Stimulated activated effector memory CD8-positive, alpha-beta T cell treated with anti-CD3 and anti-CD28 coated beads, Interleukin-12 subunit alpha, Interleukin-12 subunit beta, amount 100 ng/mL, for 72 hours (primary cell): ENCODE results near the gene TMEM238.

Source experiments
- ATAC-seq: fragments of 150-1000 bp; cut with Tn5 transposase; 2 replicates; pipeline ENCODE4 v1.10.0; 2021
- DNase-seq, 2 donors: peaks; one replicate each; pipeline ENCODE4 v3.0.0; 2021 to 2022; ENCODE audit warnings: low spot score in 2 of 2
- H3K27ac Mint-ChIP-seq: one replicate; pipeline ENCODE4 v1.8.0; 2022; ENCODE audit warnings: mild to moderate bottlenecking, mixed read lengths
- H3K36me3 Mint-ChIP-seq: one replicate; pipeline ENCODE4 v1.8.0; 2022; ENCODE audit warnings: mild to moderate bottlenecking, mixed read lengths
- H3K4me1 Mint-ChIP-seq: one replicate; pipeline ENCODE4 v1.8.0; 2022; ENCODE audit warnings: mixed read lengths
- H3K4me3 Mint-ChIP-seq: one replicate; pipeline ENCODE4 v1.8.0; 2022; ENCODE audit warnings: mild to moderate bottlenecking, mixed read lengths
- H3K9me3 Mint-ChIP-seq: one replicate; pipeline ENCODE4 v1.8.0; 2022; ENCODE audit warnings: mixed read lengths

TMEM238 gene

DNA sequence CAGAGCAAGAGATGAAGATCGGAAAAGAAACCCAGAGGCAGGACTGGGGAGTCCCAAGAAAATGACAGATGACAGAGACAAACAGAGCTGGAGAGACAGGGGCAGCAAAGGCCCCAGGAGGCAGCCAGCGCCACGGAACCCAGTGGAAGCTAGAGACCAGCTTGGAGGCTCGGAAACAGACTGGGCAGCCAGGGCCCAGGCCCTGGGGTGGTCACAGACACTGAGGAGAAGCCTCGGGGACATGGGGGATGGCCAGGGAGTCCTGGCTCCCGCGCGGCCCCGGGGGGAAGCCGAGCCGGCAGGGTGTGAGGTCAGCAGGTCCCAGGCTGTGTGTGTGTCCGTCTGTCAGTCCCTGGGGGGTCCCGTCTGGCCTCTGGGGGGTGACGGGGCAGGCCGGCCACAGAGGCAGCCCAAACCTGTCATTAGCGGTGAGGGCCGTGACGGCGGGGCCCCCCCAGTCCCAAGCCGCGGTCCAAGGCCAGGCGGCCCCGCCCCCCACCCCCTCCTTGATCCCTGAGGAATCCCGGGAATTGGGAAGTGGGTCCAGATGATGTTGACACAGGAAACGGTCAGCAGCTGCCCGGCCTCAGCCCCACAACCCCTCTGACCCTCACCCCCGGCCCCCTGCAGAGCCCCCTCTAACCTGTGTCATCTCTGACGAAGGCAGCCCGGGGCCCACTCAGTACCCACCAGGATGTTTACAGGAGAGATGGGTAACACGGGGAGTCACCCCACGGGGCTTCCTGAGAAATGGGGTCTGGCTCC is 9.9 kb downstream of the TMEM238 start:
- ATAC-seq (no peak), DNase-seq (no peak)
- no peaks in the 10 kb centered on the region for H3K9me3 Mint-ChIP-seq
- H3K4me3 Mint-ChIP-seq = no peak overlapping the region
- H3K4me1 Mint-ChIP-seq = peaks cover 15% of the 10 kb centered on the region
- H3K27ac Mint-ChIP-seq = no peak overlapping the region
- peaks cover under 1% of the 10 kb centered on the region for H3K36me3 Mint-ChIP-seq

DNA sequence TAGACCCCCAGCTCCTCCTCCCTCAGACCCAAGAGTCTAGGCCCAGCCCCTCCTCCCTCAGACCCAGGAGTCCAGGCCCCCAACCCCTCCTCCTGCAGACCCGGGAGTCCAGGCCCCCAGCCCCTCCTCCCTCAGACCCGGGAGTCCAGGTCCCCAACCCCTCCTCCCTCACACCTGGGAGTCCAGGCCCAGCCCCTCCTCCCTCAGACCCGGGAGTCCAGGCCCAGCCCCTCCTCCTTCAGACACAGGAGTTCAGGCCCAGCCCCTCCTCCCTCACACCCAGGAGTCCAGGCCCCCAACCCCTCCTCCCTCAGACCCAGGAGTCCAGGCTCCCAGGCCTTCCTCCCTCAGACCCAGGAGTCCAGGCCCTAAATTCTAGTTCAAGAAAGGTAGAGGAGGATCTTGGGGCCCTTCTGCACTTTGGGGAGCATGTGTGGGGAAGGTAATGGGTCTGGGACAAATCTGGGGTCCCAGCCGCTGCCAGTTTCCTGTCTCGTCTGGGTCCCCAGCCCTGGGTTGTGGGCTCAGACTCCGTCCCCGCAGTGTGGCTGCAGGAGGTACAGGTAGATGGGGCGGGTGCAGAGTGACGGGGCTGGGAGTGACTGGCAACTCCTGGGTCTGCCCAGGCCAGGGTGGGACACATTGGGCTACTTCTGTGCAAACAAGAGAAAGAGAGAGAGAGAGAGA is 10.6 kb downstream of the TMEM238 start:
- Mint-ChIP-seq H3K4me1 (peaks cover 14% of the 10 kb centered on the region), H3K9me3 (no peaks in the 10 kb centered on the region), H3K4me3 (no peak overlapping the region), H3K27ac (no peak overlapping the region), H3K36me3 (no peaks in the 10 kb centered on the region)
- no peak for DNase-seq
- ATAC-seq = no peak

DNA sequence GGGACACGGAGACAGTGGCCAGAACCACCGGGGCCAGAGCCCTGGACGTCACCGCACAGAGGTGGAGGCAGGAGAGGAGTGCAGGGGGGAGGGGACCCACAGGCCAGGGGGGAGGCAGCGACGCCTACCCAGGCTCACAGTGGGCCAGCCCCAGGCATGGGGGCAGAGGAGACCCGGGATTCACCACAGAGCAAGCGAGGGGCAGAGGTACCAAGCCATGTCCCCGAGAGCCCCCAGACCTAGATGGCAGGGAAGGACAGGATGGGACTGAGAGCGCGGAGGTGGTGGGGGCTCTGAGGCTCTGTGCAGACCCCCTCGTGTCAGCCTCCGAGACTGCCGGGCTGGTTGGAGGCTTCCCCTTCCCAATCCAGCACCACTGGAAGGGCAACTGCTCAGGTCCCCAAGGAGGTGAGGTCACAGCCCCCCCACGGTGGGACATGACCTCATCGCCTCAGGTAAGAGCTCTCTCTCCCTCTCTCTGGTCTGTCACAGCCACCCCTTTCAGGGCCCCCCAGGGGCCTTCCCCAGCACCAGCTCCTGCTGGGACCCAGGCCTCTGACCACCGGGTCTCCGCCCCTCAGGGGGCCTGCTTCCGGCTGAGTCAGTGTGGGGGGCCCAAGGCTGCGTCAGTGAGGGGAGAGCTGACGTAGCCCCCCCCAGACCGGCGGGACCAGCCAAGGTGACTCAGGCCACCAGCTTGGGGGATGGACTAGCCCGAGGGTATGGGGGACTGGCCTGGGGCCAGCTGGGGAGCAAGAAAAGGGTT is 11.6 kb downstream of the TMEM238 start:
- Mint-ChIP-seq H3K4me1 (peaks cover 14% of the 10 kb centered on the region), H3K36me3 (no peaks in the 10 kb centered on the region), H3K4me3 (no peak overlapping the region), H3K9me3 (no peaks in the 10 kb centered on the region), H3K27ac (no peak overlapping the region)
- no peak for DNase-seq
- peak; percentile 62 for ATAC-seq

DNA sequence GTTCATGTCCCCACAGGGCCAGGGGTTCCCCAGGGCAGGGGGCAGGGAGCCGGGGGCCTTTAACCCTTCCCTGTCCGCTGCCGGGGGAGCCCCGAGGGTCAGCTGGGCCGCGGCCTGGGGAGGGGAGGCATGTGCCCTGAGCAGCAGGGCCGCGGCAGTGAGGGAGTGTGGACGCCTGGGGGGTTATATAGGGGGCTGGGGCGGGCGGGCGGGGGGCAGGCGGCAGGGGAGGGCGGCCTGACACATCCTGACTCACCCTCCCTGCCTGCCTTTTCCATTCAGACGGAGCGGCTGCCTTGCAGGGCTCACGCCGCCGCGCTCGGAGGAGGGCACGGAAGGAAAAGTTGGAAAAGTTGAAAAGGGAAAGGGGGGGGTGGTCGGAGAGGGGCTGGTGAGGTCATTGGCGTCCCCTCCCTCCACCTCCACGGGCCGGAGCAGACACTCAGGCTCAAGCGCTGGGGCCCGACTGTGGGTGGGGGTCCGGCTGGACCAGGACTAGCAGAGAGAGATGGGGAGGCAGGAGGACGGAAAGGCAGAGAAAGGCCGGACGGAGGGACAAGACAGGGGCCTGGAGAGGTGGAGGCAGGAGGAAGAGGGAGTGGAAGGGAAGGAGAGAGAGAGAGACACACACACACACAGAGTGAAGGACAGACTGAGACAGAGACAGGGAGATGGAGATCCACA is 13.6 kb downstream of the TMEM238 start, which contains the start of gene IL11:
Gene IL11, minus strand, starts transcription at position 159 of the 684 bp plus-strand sequence. Its CDS starts 153 bp downstream, at position 6.
- Mint-ChIP-seq H3K4me3 (peak within 1 kb of the TSS; percentile 74), H3K36me3 (no peaks in the 10 kb centered on the region), H3K9me3 (no peaks in the 10 kb centered on the region), H3K4me1 (peaks cover 14% of the 10 kb centered on the region), H3K27ac (peak within 1 kb of the TSS; percentile 63)
- DNase-seq (no peak), ATAC-seq (no peak)

DNA sequence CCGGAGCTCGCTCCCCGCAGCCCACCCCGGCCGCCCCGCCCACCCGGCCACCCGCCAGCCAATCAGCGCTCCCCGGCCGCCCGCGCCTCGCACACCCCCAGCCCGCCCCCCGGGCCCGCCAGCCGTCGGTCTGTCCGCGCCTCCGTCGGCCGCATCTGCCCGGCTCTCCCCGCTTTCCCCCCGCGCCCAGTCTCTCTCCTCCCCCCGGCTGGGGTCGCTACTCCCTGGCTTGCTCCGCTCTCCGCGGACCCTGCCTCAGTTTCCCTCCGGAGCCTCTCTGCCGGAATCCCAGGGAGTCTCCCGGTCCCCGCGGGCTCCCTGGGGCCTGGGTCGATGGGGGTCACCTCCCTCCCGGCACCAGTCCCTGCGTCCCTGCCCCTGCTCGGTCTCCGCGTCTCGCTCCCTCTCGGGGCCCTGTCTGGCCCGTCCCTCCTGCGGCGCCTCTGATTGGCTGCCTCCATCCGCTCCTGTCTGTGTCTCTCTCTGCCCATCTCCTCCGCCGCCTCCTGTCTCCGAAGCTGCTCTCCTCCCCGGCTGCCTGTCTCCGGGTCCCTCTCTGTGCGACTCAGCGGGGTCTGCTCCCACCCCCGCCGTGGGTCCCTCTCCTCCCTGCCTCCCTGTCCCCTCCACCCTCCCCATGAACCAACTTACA is 14.3 kb downstream of the TMEM238 start:
- peak in 1 of 2 donors; percentile 36 for DNase-seq
- no peaks in the 10 kb centered on the region for H3K36me3 Mint-ChIP-seq
- ATAC-seq = peak; percentile 78
- H3K4me3 Mint-ChIP-seq = peak overlapping the region; percentile 74
- H3K27ac Mint-ChIP-seq = peak overlapping the region; percentile 63
- H3K9me3 Mint-ChIP-seq = no peaks in the 10 kb centered on the region
- H3K4me1 Mint-ChIP-seq = peaks cover 14% of the 10 kb centered on the region

DNA sequence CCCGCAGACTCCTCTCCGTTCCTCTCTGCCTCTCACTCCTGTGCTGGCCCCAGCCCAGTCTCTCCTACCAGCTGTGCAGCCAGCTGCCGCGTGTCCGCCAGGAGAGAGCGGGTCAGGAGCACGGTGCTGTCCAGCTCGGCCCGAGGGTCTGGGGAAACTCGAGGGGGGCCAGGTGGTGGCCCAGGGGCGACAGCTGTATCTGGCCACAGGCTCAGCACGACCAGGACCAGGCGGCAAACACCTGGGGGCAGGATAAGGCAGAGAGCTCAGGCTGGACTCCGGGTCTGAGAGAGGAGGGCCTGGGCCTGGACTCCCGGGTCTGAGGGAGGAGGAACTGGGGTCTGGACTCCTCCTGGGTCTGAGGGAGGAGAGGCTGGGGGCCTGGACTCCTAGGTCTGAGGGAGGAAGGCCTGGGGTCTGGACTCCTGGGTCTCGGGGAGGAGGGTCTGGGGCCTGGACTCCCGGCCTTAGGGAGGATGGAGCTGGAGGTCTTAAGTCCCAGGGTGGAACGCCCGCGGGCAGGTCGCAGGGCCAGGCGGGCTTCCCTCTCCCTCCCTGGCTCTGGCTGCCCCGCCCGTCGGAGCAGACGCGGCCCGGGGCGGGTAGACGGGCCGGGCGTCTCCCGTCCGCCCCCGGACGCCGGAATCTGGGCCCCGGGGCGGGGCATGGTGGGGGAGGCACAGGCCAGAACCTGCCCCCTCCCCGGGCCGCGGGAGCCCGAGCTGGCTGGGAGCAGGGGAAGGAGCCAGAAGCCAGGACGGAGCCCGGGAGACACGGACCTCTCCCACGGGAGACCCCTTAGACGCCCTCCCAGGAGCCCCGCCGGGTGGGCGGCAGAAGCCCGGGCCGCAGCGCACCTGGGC is 15.2 kb downstream of the TMEM238 start:
- peak overlapping the region; percentile 74 for H3K4me3 Mint-ChIP-seq
- H3K36me3 Mint-ChIP-seq = no peaks in the 10 kb centered on the region
- H3K4me1 Mint-ChIP-seq = peaks cover 12% of the 10 kb centered on the region
- no peaks in the 10 kb centered on the region for H3K9me3 Mint-ChIP-seq
- H3K27ac Mint-ChIP-seq = no peak overlapping the region
- ATAC-seq (peak; percentile 58), DNase-seq (peak in 1 of 2 donors; percentile 39)

DNA sequence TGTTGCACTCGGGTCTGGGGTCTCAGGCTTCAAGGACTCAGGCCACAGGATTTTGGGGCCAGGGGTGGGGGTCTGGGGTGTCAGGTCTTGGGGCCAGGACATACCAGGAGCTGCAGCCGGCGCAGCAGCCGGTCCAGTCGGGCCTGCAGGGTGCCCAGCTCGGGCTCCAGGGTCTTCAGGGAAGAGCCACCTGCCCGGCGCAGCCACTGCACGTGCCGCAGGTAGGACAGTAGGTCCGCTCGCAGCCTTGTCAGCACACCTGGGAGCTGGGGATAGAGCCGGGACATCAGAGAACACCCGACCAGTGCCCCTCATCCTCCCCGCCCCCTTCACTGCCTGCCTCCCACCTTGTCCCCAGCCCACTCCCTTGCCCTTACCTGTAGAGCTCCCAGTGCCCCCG is 16.0 kb downstream of the TMEM238 start:
- no peak overlapping the region for H3K4me3 Mint-ChIP-seq
- no peaks in the 10 kb centered on the region for H3K9me3 Mint-ChIP-seq
- no peak overlapping the region for H3K27ac Mint-ChIP-seq
- ATAC-seq (no peak), DNase-seq (no peak)
- peaks cover 7% of the 10 kb centered on the region for H3K4me1 Mint-ChIP-seq
- H3K36me3 Mint-ChIP-seq = no peaks in the 10 kb centered on the region

DNA sequence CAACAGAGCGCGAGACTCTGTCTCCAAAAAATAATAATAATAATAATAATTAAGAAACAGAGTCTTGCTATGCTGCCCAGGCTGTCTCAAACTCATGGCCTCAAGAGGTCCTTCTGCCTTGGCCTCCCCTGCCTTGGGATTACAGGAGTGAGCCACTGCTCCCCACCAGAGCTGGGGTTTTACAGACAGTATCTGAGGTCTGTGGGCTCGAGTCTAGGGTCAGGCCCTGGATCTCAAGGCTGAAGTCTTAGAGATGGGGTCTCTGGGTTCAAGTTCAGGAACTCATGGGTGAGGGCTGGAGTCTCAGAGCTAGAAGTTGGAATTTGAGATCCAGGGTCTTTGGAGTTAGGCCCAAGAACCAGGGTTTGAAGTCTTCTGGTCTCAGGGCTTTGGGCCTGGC is 17.3 kb downstream of the TMEM238 start:
- Mint-ChIP-seq H3K4me1 (peaks cover 7% of the 10 kb centered on the region), H3K36me3 (no peaks in the 10 kb centered on the region), H3K4me3 (no peak overlapping the region), H3K27ac (no peak overlapping the region), H3K9me3 (no peaks in the 10 kb centered on the region)
- ATAC-seq (no peak), DNase-seq (no peak)

DNA sequence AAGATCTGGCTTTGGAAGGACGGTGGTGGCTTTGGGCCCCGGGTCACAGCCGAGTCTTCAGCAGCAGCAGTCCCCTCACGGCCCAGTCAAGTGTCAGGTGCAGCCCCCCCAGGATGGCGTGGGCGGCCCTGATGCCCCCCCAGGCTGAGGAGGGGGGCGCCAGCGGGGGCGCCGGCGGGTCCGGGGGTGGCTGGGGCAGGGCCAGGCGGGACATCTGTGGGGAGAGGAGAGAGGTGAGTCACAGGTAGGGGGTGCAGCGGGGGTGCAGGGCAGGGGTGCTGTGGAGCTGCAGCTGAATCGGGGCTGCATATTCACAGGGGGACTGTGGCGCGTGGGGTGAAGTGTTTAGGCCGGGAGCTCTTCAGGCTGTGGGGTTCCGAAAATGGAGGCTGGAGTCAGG is 18.1 kb downstream of the TMEM238 start:
- no peak for ATAC-seq

DNA sequence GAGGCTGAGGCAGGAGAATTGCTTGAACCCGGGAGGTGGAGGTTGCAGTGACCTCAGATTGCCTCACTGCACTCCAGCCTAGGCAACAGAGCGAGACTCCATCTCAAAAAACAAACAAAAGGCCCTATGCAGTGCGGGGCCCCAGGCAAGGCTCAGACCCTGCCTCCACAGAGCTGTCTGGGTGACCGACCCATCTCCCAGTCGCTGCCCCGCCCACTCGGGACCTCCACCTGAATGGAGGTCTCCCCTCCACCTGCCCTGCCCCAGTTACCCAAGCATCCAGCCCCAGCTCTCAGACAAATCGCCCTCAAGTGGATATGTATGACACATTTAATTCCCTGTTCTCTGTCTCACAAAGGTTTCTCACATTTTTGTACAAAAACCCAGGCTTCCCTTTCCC is 18.8 kb downstream of the TMEM238 start:
- no peaks in the 10 kb centered on the region for H3K9me3 Mint-ChIP-seq
- H3K4me1 Mint-ChIP-seq = peaks cover 7% of the 10 kb centered on the region
- DNase-seq = no peak
- no peaks in the 10 kb centered on the region for H3K36me3 Mint-ChIP-seq
- ATAC-seq = no peak
- no peak overlapping the region for H3K4me3 Mint-ChIP-seq
- H3K27ac Mint-ChIP-seq = no peak overlapping the region

More for the DNA sequence above, 18.1 kb downstream of the TMEM238 start:
- no peak for DNase-seq
- H3K36me3 Mint-ChIP-seq = no peaks in the 10 kb centered on the region
- H3K27ac Mint-ChIP-seq = no peak overlapping the region
- H3K9me3 Mint-ChIP-seq = no peaks in the 10 kb centered on the region
- H3K4me3 Mint-ChIP-seq = no peak overlapping the region
- H3K4me1 Mint-ChIP-seq = peaks cover 7% of the 10 kb centered on the region

DNA sequence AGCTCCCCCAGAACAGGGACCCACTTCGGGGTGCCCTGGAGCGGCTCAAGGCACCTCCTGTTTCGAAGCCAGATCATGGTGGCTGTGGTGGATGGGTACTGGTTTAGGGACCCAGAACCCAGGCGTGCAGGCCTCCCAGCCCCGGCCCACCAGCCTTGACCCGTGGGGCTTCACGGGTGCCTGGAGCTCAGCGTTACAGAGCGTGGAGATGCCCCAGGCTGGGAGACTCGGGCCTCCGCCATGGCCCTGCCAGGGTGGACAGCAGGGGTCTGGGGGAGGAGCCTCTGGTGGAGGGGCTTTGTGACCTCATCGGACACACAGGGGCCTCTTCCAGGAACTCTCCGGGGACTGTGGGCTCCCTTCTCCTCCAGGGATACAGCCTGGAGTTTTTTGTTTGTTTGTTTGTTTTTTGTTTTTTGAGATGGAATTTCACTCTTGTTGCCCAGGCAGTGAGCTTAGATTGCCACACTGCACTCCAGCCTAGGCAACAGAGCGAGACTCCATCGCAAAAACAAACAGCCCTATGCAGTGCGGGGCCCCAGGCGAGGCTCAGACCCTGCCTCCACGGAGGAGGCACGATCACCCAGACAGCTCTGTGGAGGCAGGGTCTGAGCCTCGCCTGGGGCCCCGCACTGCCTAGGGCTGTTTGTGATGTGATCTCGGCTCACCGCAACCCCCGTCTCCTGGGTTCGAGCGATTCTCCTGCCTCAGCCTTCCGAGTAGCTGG is 20.9 kb downstream of the TMEM238 start, which contains the start of gene GARIN5B:
Gene GARIN5B, minus strand, starts transcription at position 271 of the 727 bp plus-strand sequence. Its CDS starts 194 bp downstream, at position 77.
- Mint-ChIP-seq H3K4me1 (no peaks in the 10 kb centered on the region), H3K9me3 (no peaks in the 10 kb centered on the region), H3K36me3 (no peaks in the 10 kb centered on the region), H3K27ac (no peak within 1 kb of the TSS), H3K4me3 (no peak within 1 kb of the TSS)
- DNase-seq (no peak), ATAC-seq (no peak)

DNA sequence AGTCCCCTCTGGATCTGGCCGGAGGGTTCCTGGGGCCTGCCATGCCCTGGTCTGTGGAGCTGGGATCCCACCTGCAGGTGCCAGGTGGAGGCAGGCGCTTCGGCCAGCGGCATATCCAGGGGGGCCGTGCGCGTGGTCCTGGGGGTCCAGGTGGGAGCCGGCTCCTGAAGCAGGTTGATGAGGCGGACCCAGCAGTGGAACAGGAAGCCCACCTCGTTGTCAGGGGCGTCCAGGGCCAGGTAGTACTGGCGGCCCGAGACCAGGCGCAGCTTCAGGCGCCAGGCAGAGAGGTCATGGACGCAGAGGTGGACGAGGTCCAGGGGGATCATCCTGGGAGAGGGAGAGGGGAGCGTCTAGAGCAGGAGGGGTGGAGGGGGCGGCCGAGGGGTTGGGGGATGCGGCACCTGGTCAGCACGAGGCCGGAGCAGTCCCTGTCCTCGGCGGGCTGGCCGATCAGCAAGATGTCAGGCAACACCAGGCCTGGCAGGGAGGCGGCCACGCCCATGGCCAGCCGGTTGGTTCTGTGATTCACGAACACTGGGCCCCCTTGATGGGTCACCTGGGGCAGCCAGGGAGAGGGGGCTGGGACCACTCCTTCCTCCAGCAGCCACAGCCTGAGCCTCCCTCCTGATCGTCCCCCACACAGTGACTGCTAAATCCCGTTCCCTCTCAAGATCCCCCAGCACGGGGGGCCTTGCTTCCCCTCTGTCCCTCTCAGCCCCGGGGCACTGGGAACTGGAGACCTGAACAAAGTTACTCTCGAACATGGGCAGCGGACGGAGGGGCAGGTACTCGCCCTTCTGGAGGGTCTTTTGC is 21.7 kb downstream of the TMEM238 start:
- Mint-ChIP-seq H3K4me1 (no peaks in the 10 kb centered on the region), H3K27ac (no peak overlapping the region), H3K36me3 (no peaks in the 10 kb centered on the region), H3K9me3 (no peaks in the 10 kb centered on the region), H3K4me3 (no peak overlapping the region)
- DNase-seq = no peak
- ATAC-seq = no peak

DNA sequence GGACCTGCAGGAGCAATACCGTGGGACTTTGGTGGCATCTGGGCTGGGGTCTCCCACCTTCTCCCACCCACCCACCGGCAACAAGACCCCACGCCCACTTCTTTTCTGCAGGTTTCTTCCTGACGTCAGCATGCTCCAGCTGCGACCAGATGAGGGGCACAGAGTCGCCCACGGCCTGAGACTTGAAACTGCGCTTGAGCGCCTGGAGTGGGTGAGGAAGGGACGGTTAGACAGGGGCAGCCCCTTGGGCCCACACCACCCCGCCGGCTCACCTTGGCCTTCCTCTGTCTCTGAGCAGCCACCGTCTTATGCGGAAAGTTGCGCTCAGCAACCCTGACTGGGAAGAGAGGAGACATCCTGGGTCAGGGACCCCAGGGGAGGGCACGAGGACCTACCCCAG is 23.2 kb downstream of the TMEM238 start:
- ATAC-seq (no peak), DNase-seq (no peak)
- H3K4me3 Mint-ChIP-seq = no peak overlapping the region
- no peak overlapping the region for H3K27ac Mint-ChIP-seq
- no peaks in the 10 kb centered on the region for H3K36me3 Mint-ChIP-seq
- H3K4me1 Mint-ChIP-seq = no peaks in the 10 kb centered on the region
- H3K9me3 Mint-ChIP-seq = no peaks in the 10 kb centered on the region
